HepG2 (cell line): ENCODE results near the gene GDF15. TPM values are rescaled to one million over a fixed set of nuclear protein-coding genes. Genes with fewer than 3 reads are reported as not detected.
A peak's percentile ranks its signal among the peaks of the same experiment; 100 is the strongest.

Source experiments
- EP300 ChIP-seq, 3 experiments: sonication (generic) in 1 of 3; formaldehyde crosslinking in 1 of 3; IDR thresholded peaks; 2 replicates each; pipeline versions ENCODE4 v1.5.1 to v1.6.1; 2011 to 2020; ENCODE audit warnings: low read depth in 2 of 3, low read length in 2 of 3, borderline replicate concordance in 1 of 3, improper control_type of control experiment in 1 of 3, mild to moderate bottlenecking in 1 of 3, missing genetic modification reagents in 1 of 3, moderate library complexity in 1 of 3
- PHB2 ChIP-seq: fragments of 450-650 bp; IDR thresholded peaks from 2 replicates; pipeline ENCODE4 v1.6.1; 2018; ENCODE audit not compliant: partially characterized antibody
- PHF5A ChIP-seq: IDR thresholded peaks from one replicate; pipeline ENCODE4 v1.6.1; 2018; ENCODE audit warnings: low read depth, missing genetic modification reagents; ENCODE audit not compliant: unreplicated experiment
- PTBP1 ChIP-seq: fragments of 200-400 bp; formaldehyde crosslinking; IDR thresholded peaks from 2 replicates; pipeline ENCODE4 v1.6.1; 2018; ENCODE audit warnings: low read length, low read depth; ENCODE audit not compliant: poor library complexity, severe bottlenecking
- RBM22 ChIP-seq: fragments of 200-400 bp; formaldehyde crosslinking; optimal IDR thresholded peaks from 2 replicates; pipeline ENCODE3; 2017; ENCODE audit warnings: mild to moderate bottlenecking, low read length, moderate library complexity
- RFX3 ChIP-seq: IDR thresholded peaks from 2 replicates; pipeline ENCODE4 v1.6.1; 2016; ENCODE audit warnings: missing biosample characterization, missing genetic modification reagents
- STAT5B ChIP-seq: sonication (generic); formaldehyde crosslinking; IDR thresholded peaks from 2 replicates; pipeline ENCODE4 v1.4.0; 2020; ENCODE audit warnings: missing genetic modification reagents
- TP53 ChIP-seq: sonication (generic); formaldehyde crosslinking; conservative IDR thresholded peaks from 2 replicates; pipeline ENCODE4 v1.4.0; 2020; ENCODE audit warnings: missing genetic modification reagents
- ZBTB1 ChIP-seq: sonication (generic); formaldehyde crosslinking; IDR thresholded peaks from 2 replicates; pipeline ENCODE4 v1.4.0; 2020; ENCODE audit warnings: missing genetic modification reagents, borderline replicate concordance
- ZBTB20 ChIP-seq: sonication (generic); formaldehyde crosslinking; IDR thresholded peaks from 2 replicates; pipeline ENCODE4 v1.8.1; 2023; ENCODE audit warnings: missing genetic modification reagents, low read depth, mild to moderate bottlenecking, borderline replicate concordance
- ZBTB38 ChIP-seq: sonication (generic); formaldehyde crosslinking; IDR thresholded peaks from 2 replicates; pipeline ENCODE4 v1.5.1; 2020; ENCODE audit warnings: mild to moderate bottlenecking, missing genetic modification reagents
- ZNF253 ChIP-seq: sonication (generic); formaldehyde crosslinking; IDR thresholded peaks from 2 replicates; pipeline ENCODE4 v1.8.0; 2022; ENCODE audit warnings: mild to moderate bottlenecking, missing genetic modification reagents, borderline replicate concordance
- ZNF282 ChIP-seq: fragments of 450-650 bp; IDR thresholded peaks from 2 replicates; pipeline ENCODE4 v1.6.1; 2018; ENCODE audit not compliant: partially characterized antibody
- ZNF382 ChIP-seq: sonication (generic); formaldehyde crosslinking; IDR thresholded peaks from 2 replicates; pipeline ENCODE4 v1.5.0; 2020; ENCODE audit warnings: missing genetic modification reagents, mild to moderate bottlenecking, borderline replicate concordance
- ZNF44 ChIP-seq: sonication (generic); formaldehyde crosslinking; IDR thresholded peaks from 2 replicates; pipeline ENCODE4 v1.5.1; 2020; ENCODE audit warnings: mild to moderate bottlenecking, missing genetic modification reagents
- ZNF570 ChIP-seq: sonication (generic); formaldehyde crosslinking; IDR thresholded peaks from 2 replicates; pipeline ENCODE4 v1.4.0; 2020; ENCODE audit warnings: mild to moderate bottlenecking, missing genetic modification reagents, borderline replicate concordance
- ZNF678 ChIP-seq: sonication (generic); formaldehyde crosslinking; IDR thresholded peaks from 2 replicates; pipeline ENCODE4 v1.4.0; 2020; ENCODE audit warnings: mild to moderate bottlenecking, missing genetic modification reagents
- polyA plus RNA-seq, 8 experiments: library from polyadenylated mRNA; depleted of rRNA in 3 of 8; stranded (reverse) in 7 of 8; unstranded in 1 of 8; fragments of >200 nt; fragmentation: Illumina TruSeq in 4 of 8; extraction: Trizol in 4 of 8; gene quantifications; 2 replicates each; pipeline versions ENCODE4 v1.2.1 to v1.2.3, GENCODE V29; 2011 to 2016; ENCODE audit warnings: low read depth in 4 of 8, missing spikeins in 1 of 8, mixed read lengths in 1 of 8; ENCODE audit not compliant: insufficient read depth in 1 of 8
- total RNA-seq, 5 experiments: library from RNA; depleted of rRNA; stranded (reverse); fragments of >200 nt; fragmentation: Illumina TruSeq; extraction: Trizol; gene quantifications; 2 replicates each; pipeline ENCODE4 v1.2.3, GENCODE V29; 2016; ENCODE audit warnings: low read depth in 1 of 5
- TF ChIP-seq, protein P1 (sequence below): sonication (generic); formaldehyde crosslinking; conservative IDR thresholded peaks from 2 replicates; pipeline ENCODE4 v1.4.0; 2020; ENCODE audit warnings: missing genetic modification reagents
- TF ChIP-seq, protein P2 (sequence below): sonication (generic); formaldehyde crosslinking; IDR thresholded peaks from 2 replicates; pipeline ENCODE4 v1.4.0; 2020; ENCODE audit warnings: mild to moderate bottlenecking, missing genetic modification reagents

GDF15 gene
- total and polyA plus RNA-seq, 2 of the 13 experiments (the other 11 are each of a cell fraction or from before 2014, with no cell fraction given) = 146 to 422 TPM

DNA sequence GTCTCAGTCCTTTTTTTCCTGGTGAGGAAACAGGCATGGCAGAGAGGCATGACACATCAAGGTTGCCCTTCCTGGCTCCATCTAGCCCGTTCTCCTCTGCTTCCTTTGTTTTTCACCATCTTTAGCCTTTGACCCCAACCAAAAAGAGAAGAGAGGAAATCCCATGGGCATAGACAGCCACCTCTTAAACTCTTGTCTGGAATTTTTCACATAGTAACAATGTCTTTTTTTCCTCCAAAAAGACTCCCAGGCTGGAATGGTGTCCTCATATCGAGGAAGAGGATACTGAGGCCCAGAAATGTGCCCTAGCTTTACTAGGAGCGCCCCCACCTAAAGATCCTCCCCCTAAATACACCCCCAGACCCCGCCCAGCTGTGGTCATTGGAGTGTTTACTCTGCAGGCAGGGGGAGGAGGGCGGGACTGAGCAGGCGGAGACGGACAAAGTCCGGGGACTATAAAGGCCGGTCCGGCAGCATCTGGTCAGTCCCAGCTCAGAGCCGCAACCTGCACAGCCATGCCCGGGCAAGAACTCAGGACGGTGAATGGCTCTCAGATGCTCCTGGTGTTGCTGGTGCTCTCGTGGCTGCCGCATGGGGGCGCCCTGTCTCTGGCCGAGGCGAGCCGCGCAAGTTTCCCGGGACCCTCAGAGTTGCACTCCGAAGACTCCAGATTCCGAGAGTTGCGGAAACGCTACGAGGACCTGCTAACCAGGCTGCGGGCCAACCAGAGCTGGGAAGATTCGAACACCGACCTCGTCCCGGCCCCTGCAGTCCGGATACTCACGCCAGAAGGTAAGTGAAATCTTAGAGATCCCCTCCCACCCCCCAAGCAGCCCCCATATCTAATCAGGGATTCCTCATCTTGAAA, at the start of gene GDF15 (continued):
- peak; percentile 82 for TF ChIP-seq PHF5A (CRISPR knock-in tag)
- TF ChIP-seq, protein P1, sequence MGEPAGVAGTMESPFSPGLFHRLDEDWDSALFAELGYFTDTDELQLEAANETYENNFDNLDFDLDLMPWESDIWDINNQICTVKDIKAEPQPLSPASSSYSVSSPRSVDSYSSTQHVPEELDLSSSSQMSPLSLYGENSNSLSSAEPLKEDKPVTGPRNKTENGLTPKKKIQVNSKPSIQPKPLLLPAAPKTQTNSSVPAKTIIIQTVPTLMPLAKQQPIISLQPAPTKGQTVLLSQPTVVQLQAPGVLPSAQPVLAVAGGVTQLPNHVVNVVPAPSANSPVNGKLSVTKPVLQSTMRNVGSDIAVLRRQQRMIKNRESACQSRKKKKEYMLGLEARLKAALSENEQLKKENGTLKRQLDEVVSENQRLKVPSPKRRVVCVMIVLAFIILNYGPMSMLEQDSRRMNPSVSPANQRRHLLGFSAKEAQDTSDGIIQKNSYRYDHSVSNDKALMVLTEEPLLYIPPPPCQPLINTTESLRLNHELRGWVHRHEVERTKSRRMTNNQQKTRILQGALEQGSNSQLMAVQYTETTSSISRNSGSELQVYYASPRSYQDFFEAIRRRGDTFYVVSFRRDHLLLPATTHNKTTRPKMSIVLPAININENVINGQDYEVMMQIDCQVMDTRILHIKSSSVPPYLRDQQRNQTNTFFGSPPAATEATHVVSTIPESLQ (CRISPR knock-in tag) = no peak
- no peak for TF ChIP-seq ZBTB1 (CRISPR knock-in tag)
- no peak for TF ChIP-seq ZNF253 (CRISPR knock-in tag)
- no peak for TF ChIP-seq ZNF570 (CRISPR knock-in tag)
- TF ChIP-seq PHB2 = no peak
- peak; percentile 77; the same call in 1 of the 2 replicates for TF ChIP-seq ZBTB20 (CRISPR knock-in tag)
- TF ChIP-seq EP300 (IDR thresholded peaks at IDR 0.05; ENCODE audit: low read depth in 2 of 2, low read length in 2 of 2) = peak; percentile 75 to 89
- peak; percentile 61 for TF ChIP-seq EP300 (CRISPR knock-in tag; IDR thresholded peaks at IDR 0.05; ENCODE audit: borderline replicate concordance)
- no peak for TF ChIP-seq ZNF282
- TF ChIP-seq RFX3 (CRISPR knock-in tag) = no peak
- TF ChIP-seq ZNF382 = no peak
- TF ChIP-seq STAT5B (CRISPR knock-in tag) = peak; percentile 36
- peak; percentile 23 for TF ChIP-seq RBM22
- TF ChIP-seq, protein P2, sequence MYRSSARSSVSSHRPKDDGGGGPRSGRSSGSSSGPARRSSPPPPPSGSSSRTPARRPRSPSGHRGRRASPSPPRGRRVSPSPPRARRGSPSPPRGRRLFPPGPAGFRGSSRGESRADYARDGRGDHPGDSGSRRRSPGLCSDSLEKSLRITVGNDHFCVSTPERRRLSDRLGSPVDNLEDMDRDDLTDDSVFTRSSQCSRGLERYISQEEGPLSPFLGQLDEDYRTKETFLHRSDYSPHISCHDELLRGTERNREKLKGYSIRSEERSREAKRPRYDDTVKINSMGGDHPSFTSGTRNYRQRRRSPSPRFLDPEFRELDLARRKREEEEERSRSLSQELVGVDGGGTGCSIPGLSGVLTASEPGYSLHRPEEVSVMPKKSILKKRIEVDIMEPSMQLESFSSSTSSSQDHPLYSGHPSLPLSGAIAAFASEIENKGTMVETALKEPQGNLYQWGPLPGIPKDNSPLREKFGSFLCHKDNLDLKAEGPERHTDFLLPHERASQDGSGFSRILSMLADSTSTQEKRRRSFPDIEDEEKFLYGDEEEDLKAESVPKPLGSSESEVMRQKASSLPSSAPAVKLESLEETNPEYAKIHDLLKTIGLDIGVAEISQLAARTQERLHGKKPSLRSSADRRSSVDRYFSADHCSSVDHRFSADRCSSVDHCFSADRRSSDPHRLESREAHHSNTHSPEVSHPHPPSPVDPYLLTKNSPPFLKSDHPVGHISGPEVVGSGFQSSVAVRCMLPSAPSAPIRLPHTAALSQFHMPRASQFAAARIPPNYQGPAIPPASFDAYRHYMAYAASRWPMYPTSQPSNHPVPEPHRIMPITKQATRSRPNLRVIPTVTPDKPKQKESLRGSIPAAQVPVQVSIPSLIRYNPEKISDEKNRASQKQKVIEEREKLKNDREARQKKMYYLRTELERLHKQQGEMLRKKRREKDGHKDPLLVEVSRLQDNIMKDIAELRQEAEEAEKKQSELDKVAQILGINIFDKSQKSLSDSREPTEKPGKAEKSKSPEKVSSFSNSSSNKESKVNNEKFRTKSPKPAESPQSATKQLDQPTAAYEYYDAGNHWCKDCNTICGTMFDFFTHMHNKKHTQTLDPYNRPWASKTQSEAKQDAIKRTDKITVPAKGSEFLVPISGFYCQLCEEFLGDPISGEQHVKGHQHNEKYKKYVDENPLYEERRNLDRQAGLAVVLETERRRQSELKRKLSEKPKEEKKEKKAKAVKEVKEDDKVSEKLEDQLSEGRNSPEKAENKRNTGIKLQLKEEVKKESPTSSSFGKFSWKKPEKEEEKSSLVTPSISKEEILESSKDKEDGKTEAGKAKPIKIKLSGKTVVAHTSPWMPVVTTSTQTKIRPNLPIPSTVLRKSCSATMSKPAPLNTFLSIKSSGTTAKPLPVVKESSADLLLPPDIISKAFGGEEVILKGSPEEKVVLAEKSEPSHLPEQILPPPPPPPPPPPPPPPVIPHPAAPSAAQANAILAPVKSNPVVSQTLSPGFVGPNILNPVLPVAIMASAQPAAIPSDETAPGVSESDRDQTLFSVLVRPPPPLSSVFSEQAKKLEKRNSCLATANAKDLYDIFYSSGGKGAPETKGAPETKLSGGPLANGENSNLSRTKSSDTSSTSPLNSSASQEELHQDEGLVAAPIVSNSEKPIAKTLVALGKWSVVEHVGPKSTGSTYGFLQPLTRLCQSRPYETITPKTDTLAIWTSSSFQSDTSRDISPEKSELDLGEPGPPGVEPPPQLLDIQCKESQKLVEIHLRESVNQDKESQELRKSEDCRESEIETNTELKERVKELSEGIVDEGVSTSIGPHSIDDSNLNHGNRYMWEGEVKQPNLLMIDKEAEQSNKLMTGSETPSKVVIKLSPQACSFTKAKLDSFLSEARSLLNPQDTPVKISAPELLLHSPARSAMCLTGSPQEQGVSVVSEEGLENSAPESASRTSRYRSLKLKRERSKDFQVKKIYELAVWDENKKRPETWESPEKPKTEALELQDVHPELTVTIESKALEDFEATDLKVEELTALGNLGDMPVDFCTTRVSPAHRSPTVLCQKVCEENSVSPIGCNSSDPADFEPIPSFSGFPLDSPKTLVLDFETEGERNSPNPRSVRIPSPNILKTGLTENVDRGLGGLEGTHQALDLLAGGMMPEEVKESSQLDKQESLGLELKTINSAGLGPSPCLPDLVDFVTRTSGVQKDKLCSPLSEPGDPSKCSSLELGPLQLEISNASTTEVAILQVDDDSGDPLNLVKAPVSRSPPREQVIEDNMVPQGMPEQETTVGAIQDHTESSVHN (CRISPR knock-in tag) = 0 out of 2 replicates have a peak, but pooled peaks have one; percentile 50
- TF ChIP-seq ZNF44 (CRISPR knock-in tag) = no peak
- TF ChIP-seq ZNF678 (CRISPR knock-in tag) = peak; percentile 94
- peak; percentile 94 for TF ChIP-seq ZBTB38 (CRISPR knock-in tag)
- TF ChIP-seq PTBP1 = no peak
- peak; percentile 98 for TF ChIP-seq TP53
